Vagina (tissue), 2 donors: ENCODE results near the gene KRTAP12-2.

ENCODE experiments used
- CTCF ChIP-seq, 3 experiments: fragments of 450-650 bp in 2 of 3; fragments of 200-600 bp in 1 of 3; sonication (generic) in 1 of 3; IDR thresholded peaks; one replicate each; pipeline ENCODE4 v1.5.1; 2017 to 2019; ENCODE audit warnings: antibody characterized with exemption in 3 of 3, mild to moderate bottlenecking in 2 of 3, moderate library complexity in 2 of 3
- POLR2A ChIP-seq, 2 donors: fragments of 450-650 bp; IDR thresholded peaks; one replicate each; pipeline ENCODE4 v1.6.1; 2017; ENCODE audit warnings: antibody characterized with exemption in 2 of 2, mild to moderate bottlenecking in 2 of 2, moderate library complexity in 2 of 2
- POLR2AphosphoS5 ChIP-seq, 2 donors: sonication (generic); formaldehyde crosslinking; IDR thresholded peaks; one replicate each; pipeline ENCODE4 v1.9.0; 2017; ENCODE audit warnings: antibody characterized with exemption in 2 of 2, mild to moderate bottlenecking in 2 of 2, low read depth in 1 of 2; ENCODE audit not compliant: insufficient read depth in 1 of 2

- TF ChIP-seq CTCF (IDR thresholded peaks at IDR 0.05) = no peak
- no peak for TF ChIP-seq POLR2A (IDR thresholded peaks at IDR 0.05)
- no peak for TF ChIP-seq POLR2AphosphoS5 (IDR thresholded peaks at IDR 0.05; ENCODE audit: insufficient read depth in 1 of 2, low read depth in 1 of 2)
Measured at GRCh38 chr21:44701541-44701940, 34.8 kb upstream of the KRTAP12-2 start.
